Measurements from ENCODE around the gene PAK2.

The PAK2 gene

DNA sequence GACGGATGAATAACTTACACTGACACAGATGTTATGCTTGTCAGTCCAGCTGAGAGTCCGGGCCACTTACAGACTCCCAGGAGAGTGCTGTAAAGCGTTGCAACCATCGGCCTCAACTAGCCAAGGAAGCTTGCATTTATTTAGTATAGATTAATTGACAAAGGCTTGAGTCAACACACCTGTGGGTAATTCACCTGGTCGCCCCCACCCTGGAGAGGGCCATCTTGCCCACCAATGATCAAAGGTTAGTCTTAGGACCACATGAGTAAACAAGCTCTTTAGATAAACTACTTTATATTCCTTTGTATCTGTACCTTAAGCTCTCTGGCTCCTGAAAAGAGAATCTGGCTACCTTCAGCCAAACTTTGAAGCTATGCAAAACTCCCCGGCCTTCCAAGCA, 51.0 kb downstream of the PAK2 start:
- no peak overlapping the region for H3K4me3 ChIP-seq (replicated peaks; ENCODE audit: insufficient read depth, low read length)
- no peak for TF ChIP-seq POLR2AphosphoS5 (IDR thresholded peaks at IDR 0.05; ENCODE audit: low read depth)
- TF ChIP-seq SPI1 (IDR thresholded peaks at IDR 0.05; ENCODE audit: borderline replicate concordance, low read depth), result no peak
- TF ChIP-seq, protein P1, sequence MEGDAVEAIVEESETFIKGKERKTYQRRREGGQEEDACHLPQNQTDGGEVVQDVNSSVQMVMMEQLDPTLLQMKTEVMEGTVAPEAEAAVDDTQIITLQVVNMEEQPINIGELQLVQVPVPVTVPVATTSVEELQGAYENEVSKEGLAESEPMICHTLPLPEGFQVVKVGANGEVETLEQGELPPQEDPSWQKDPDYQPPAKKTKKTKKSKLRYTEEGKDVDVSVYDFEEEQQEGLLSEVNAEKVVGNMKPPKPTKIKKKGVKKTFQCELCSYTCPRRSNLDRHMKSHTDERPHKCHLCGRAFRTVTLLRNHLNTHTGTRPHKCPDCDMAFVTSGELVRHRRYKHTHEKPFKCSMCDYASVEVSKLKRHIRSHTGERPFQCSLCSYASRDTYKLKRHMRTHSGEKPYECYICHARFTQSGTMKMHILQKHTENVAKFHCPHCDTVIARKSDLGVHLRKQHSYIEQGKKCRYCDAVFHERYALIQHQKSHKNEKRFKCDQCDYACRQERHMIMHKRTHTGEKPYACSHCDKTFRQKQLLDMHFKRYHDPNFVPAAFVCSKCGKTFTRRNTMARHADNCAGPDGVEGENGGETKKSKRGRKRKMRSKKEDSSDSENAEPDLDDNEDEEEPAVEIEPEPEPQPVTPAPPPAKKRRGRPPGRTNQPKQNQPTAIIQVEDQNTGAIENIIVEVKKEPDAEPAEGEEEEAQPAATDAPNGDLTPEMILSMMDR (IDR thresholded peaks at IDR 0.05; ENCODE audit: insufficient read depth, low read length), result no peak
- H3K27ac ChIP-seq (replicated peaks), result no peak overlapping the region
- no peak for DNase-seq (ENCODE audit: low read depth in 1 of 2, low spot score in 1 of 2)
- no peaks in the 10 kb centered on the region for H3K27me3 ChIP-seq (ENCODE audit: insufficient read depth, poor library complexity, severe bottlenecking)

DNA sequence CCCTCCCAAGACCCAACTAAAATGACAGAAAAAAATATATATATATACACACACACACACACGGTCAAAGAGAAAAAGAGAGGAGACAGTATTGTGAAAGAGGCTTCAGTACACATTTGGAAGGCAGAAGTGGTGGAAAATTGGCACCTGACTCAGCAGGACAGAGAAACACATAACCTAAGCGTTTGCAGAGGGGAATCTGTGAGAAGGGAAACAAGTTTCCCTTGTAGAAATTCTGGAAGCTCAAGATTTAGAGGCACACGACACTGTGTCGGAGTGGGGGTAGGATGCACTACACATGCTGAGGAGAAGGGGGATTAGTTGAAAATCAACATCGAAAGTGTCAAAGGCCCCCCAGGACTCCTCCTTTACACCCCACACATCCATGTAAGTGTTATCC, 53.1 kb downstream of the PAK2 start:
- no peak overlapping the region for H3K27ac ChIP-seq (replicated peaks)
- no peak for DNase-seq (ENCODE audit: low read depth in 1 of 2, low spot score in 1 of 2)
- no peaks in the 10 kb centered on the region for H3K27me3 ChIP-seq (ENCODE audit: insufficient read depth, poor library complexity, severe bottlenecking)
- TF ChIP-seq, protein P2, sequence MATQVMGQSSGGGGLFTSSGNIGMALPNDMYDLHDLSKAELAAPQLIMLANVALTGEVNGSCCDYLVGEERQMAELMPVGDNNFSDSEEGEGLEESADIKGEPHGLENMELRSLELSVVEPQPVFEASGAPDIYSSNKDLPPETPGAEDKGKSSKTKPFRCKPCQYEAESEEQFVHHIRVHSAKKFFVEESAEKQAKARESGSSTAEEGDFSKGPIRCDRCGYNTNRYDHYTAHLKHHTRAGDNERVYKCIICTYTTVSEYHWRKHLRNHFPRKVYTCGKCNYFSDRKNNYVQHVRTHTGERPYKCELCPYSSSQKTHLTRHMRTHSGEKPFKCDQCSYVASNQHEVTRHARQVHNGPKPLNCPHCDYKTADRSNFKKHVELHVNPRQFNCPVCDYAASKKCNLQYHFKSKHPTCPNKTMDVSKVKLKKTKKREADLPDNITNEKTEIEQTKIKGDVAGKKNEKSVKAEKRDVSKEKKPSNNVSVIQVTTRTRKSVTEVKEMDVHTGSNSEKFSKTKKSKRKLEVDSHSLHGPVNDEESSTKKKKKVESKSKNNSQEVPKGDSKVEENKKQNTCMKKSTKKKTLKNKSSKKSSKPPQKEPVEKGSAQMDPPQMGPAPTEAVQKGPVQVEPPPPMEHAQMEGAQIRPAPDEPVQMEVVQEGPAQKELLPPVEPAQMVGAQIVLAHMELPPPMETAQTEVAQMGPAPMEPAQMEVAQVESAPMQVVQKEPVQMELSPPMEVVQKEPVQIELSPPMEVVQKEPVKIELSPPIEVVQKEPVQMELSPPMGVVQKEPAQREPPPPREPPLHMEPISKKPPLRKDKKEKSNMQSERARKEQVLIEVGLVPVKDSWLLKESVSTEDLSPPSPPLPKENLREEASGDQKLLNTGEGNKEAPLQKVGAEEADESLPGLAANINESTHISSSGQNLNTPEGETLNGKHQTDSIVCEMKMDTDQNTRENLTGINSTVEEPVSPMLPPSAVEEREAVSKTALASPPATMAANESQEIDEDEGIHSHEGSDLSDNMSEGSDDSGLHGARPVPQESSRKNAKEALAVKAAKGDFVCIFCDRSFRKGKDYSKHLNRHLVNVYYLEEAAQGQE (IDR thresholded peaks at IDR 0.05; ENCODE audit: insufficient replicate concordance, low read depth), result no peak
- TF ChIP-seq GABPA (IDR thresholded peaks at IDR 0.05; ENCODE audit: low read depth) (no peak), POLR2AphosphoS5 (IDR thresholded peaks at IDR 0.05; ENCODE audit: low read depth) (no peak), SPI1 (IDR thresholded peaks at IDR 0.05; ENCODE audit: borderline replicate concordance, low read depth) (no peak)
- TF ChIP-seq, protein P1 (IDR thresholded peaks at IDR 0.05; ENCODE audit: insufficient read depth, low read length), result no peak
- no peak overlapping the region for H3K4me3 ChIP-seq (replicated peaks; ENCODE audit: insufficient read depth, low read length)

DNA sequence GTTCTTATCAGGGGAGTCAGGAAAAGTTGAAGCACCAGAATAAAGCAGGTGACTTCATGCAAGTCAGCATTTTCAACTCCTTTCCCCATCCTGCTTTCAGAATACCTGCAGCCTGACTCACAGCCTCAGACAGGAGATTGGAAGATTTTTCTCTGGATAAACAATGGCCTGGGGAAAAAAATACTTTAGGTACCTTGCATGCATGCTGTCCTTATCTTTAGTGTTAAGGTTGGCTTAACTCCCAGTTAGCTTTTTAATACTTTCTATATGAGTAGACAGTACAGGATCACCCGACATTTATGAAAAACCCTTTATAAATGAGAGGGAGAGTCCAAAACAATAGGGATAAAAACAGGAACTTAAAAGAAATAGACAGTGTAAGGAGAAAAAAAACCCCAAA, 53.6 kb downstream of the PAK2 start:
- Histone ChIP-seq H3K27ac (replicated peaks) (no peak overlapping the region), H3K4me3 (replicated peaks; ENCODE audit: insufficient read depth, low read length) (no peak overlapping the region), H3K27me3 (ENCODE audit: insufficient read depth, poor library complexity, severe bottlenecking) (no peaks in the 10 kb centered on the region)
- no peak for DNase-seq (ENCODE audit: low read depth in 1 of 2, low spot score in 1 of 2)
- no peak for TF ChIP-seq POLR2AphosphoS5 (IDR thresholded peaks at IDR 0.05; ENCODE audit: low read depth)
- TF ChIP-seq, protein P1 (IDR thresholded peaks at IDR 0.05; ENCODE audit: insufficient read depth, low read length), result no peak
- no peak for TF ChIP-seq GABPA (IDR thresholded peaks at IDR 0.05; ENCODE audit: low read depth)
- TF ChIP-seq, protein P2 (IDR thresholded peaks at IDR 0.05; ENCODE audit: insufficient replicate concordance, low read depth), result no peak
- TF ChIP-seq SPI1 (IDR thresholded peaks at IDR 0.05; ENCODE audit: borderline replicate concordance, low read depth), result no peak

DNA sequence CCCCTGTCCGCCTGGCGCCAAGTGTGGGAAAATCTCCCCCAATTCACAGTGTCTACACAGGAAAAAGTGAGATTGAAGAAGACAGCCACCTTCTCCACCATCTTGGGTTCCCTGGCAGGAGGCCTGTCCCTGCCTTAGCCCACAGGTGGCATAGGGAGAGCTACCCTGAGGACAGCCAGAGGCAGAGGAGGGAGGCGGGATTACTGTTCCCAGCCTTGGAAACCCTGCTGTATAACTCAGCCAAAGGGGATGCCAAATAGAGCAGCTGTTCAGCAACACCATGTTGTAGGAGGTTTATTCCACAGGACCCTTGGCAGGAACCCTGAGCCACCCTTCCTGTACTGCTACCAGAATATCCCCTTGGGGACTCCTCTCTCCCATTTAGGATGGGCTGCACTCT, 54.8 kb downstream of the PAK2 start:
- Histone ChIP-seq H3K4me3 (replicated peaks; ENCODE audit: insufficient read depth, low read length) (no peak overlapping the region), H3K27ac (replicated peaks) (no peak overlapping the region), H3K27me3 (ENCODE audit: insufficient read depth, poor library complexity, severe bottlenecking) (no peaks in the 10 kb centered on the region)
- DNase-seq (ENCODE audit: low read depth in 1 of 2, low spot score in 1 of 2), result no peak
- TF ChIP-seq, protein P2 (IDR thresholded peaks at IDR 0.05; ENCODE audit: insufficient replicate concordance, low read depth), result no peak
- TF ChIP-seq SPI1 (IDR thresholded peaks at IDR 0.05; ENCODE audit: borderline replicate concordance, low read depth) (no peak), POLR2AphosphoS5 (IDR thresholded peaks at IDR 0.05; ENCODE audit: low read depth) (no peak), GABPA (IDR thresholded peaks at IDR 0.05; ENCODE audit: low read depth) (no peak)
- TF ChIP-seq, protein P1 (IDR thresholded peaks at IDR 0.05; ENCODE audit: insufficient read depth, low read length), result no peak

Measured in HL-60 (cell line).